H1 (cell line): ENCODE data around the gene TBKBP1. TPM values are rescaled to one million over a fixed set of nuclear protein-coding genes. Genes with fewer than 3 reads are reported as not detected.

Experiments used
- CTCF ChIA-PET: fragments of 300-600 bp; sonication (Branson Sonifier 250); formaldehyde crosslinking; loops from one replicate; lab custom pipeline; 2021; ENCODE audit not compliant: partially characterized antibody; lab: Charles Lee
- POLR2A ChIA-PET: fragments of 300-600 bp; sonication (Branson Sonifier 250); formaldehyde crosslinking; loops from one replicate; lab custom pipeline; 2021; ENCODE audit warnings: inconsistent platforms; ENCODE audit not compliant: partially characterized antibody; lab: Charles Lee
- DNase-seq, 2 experiments: peaks; one replicate each; pipeline versions ENCODE4 v3.0.0 to v3.0.0-alpha.2; 2010 to 2022; ENCODE audit warnings: low spot score in 2 of 2, low read depth in 1 of 2, mixed read lengths in 1 of 2
- FAIRE-seq: peaks from 2 replicates; lab custom pipeline; 2011; peaks lifted over from hg19 to GRCh38; lab: Jason Lieb, UNC
- H2AFZ ChIP-seq: 2 replicates; pipeline ENCODE4 v1.8.1; 2012; ENCODE audit warnings: low read length, inconsistent platforms
- H2AK5ac ChIP-seq: 2 replicates; pipeline ENCODE4 v1.6.1; 2013; ENCODE audit warnings: low read depth, low read length
- H2BK120ac ChIP-seq: replicated peaks from 2 replicates; pipeline ENCODE3; 2013; ENCODE audit warnings: low read depth, low read length, inconsistent platforms
- H2BK12ac ChIP-seq: 2 replicates; pipeline ENCODE4 v1.6.1; 2013; ENCODE audit warnings: low read depth, low read length
- H2BK15ac ChIP-seq: 2 replicates; pipeline ENCODE4 v1.6.1; 2013; ENCODE audit warnings: low read length
- H2BK20ac ChIP-seq: 2 replicates; pipeline ENCODE4 v1.6.1; 2013; ENCODE audit warnings: low read length
- H2BK5ac ChIP-seq: 2 replicates; pipeline ENCODE4 v1.6.1; 2013; ENCODE audit warnings: low read depth, low read length
- H3K14ac ChIP-seq: 2 replicates; pipeline ENCODE4 v1.6.1; 2013; ENCODE audit warnings: inconsistent platforms; ENCODE audit not compliant: insufficient read length
- H3K18ac ChIP-seq: 2 replicates; pipeline ENCODE4 v1.6.1; 2013; ENCODE audit warnings: low read length; ENCODE audit errors: extremely low read depth
- H3K23ac ChIP-seq: 2 replicates; pipeline ENCODE4 v1.6.1; 2013; ENCODE audit warnings: inconsistent platforms; ENCODE audit not compliant: insufficient read length
- H3K23me2 ChIP-seq: 2 replicates; pipeline ENCODE4 v1.6.1; 2013; ENCODE audit warnings: low read depth, low read length
- H3K27ac ChIP-seq: 2 replicates; pipeline ENCODE4 v1.6.1; 2011; ENCODE audit warnings: low read depth, low read length, inconsistent platforms
- H3K27me3 ChIP-seq, 4 experiments: replicated peaks in 1 of 4; 1 replicate in 1 of 4; 2 replicates in 3 of 4; pipeline versions ENCODE4 v1.6.1 to v1.8.1; 2011 to 2013; ENCODE audit warnings: low read length in 3 of 4, mild to moderate bottlenecking in 3 of 4, inconsistent platforms in 2 of 4, mixed read lengths in 2 of 4, moderate library complexity in 1 of 4; ENCODE audit not compliant: control insufficient read depth in 3 of 4, insufficient read depth in 3 of 4; ENCODE audit errors: extremely low read depth in 1 of 4
- H3K36me3 ChIP-seq, 4 experiments: 2 replicates each; pipeline versions ENCODE4 v1.6.1 to v1.8.1; 2011 to 2013; ENCODE audit warnings: mild to moderate bottlenecking in 4 of 4, low read length in 3 of 4, moderate library complexity in 2 of 4, control low read depth in 1 of 4, inconsistent platforms in 1 of 4; ENCODE audit not compliant: insufficient read depth in 4 of 4, control insufficient read depth in 2 of 4
- H3K4ac ChIP-seq: replicated peaks from 2 replicates; pipeline ENCODE3; 2013; ENCODE audit warnings: low read length, low read depth, mixed read lengths, inconsistent platforms; ENCODE audit not compliant: insufficient read length
- H3K4me1 ChIP-seq, 4 experiments: replicated peaks in 1 of 4; 1 replicate in 1 of 4; 2 replicates in 3 of 4; pipeline versions ENCODE4 v1.6.1 to v1.8.1; 2011 to 2013; ENCODE audit warnings: low read length in 3 of 4, inconsistent platforms in 2 of 4, mixed read lengths in 1 of 4; ENCODE audit not compliant: insufficient read depth in 4 of 4, control insufficient read depth in 3 of 4
- H3K4me2 ChIP-seq, 2 experiments: 2 replicates each; pipeline versions ENCODE4 v1.6.1 to v1.8.1; 2011 to 2013; ENCODE audit warnings: low read depth in 2 of 2, low read length in 2 of 2, control low read depth in 1 of 2, inconsistent platforms in 1 of 2, mild to moderate bottlenecking in 1 of 2; ENCODE audit not compliant: insufficient read depth in 1 of 2
- H3K4me3 ChIP-seq, 4 experiments: fragments of 200-600, 300-600 bp in 1 of 4; sonication (generic), shearing (Covaris generic), sonication (Bioruptor Twin) in 1 of 4; 2 replicates each; pipeline versions ENCODE4 v1.5.1 to v1.8.1; 2011 to 2016; ENCODE audit warnings: low read length in 4 of 4, low read depth in 3 of 4, control low read depth in 2 of 4, inconsistent platforms in 2 of 4, mild to moderate bottlenecking in 2 of 4, mixed read lengths in 1 of 4, moderate library complexity in 1 of 4; ENCODE audit not compliant: insufficient read depth in 2 of 4; ENCODE audit errors: extremely low read depth in 1 of 4
- H3K56ac ChIP-seq: replicated peaks from 2 replicates; pipeline ENCODE3; 2013; ENCODE audit warnings: low read depth, mild to moderate bottlenecking, mixed read lengths, low read length, inconsistent platforms; ENCODE audit not compliant: insufficient read length
- H3K79me1 ChIP-seq: 2 replicates; pipeline ENCODE4 v1.6.1; 2013; ENCODE audit warnings: low read depth, low read length, control low read depth
- H3K79me2 ChIP-seq, 2 experiments: 2 replicates each; pipeline versions ENCODE4 v1.6.1 to v1.8.1; 2012 to 2013; ENCODE audit warnings: low read length in 2 of 2, mild to moderate bottlenecking in 2 of 2, inconsistent platforms in 1 of 2; ENCODE audit not compliant: insufficient read depth in 2 of 2, control insufficient read depth in 1 of 2
- H3K9ac ChIP-seq, 4 experiments: replicated peaks in 1 of 4; 1 replicate in 1 of 4; 2 replicates in 3 of 4; pipeline versions ENCODE4 v1.6.1 to v1.8.1; 2011 to 2013; ENCODE audit warnings: low read depth in 3 of 4, low read length in 3 of 4, control low read depth in 2 of 4, mild to moderate bottlenecking in 2 of 4, moderate library complexity in 2 of 4, inconsistent platforms in 1 of 4; ENCODE audit errors: extremely low read depth in 1 of 4
- H3K9me3 ChIP-seq, 2 experiments: 2 replicates each; pipeline versions ENCODE4 v1.6.1 to v1.8.1; 2012 to 2013; ENCODE audit warnings: mild to moderate bottlenecking in 2 of 2, moderate library complexity in 2 of 2, control low read depth in 1 of 2, inconsistent platforms in 1 of 2, low read depth in 1 of 2, low read length in 1 of 2, mixed read lengths in 1 of 2; ENCODE audit not compliant: insufficient read depth in 2 of 2
- H4K20me1 ChIP-seq, 2 experiments: replicated peaks in 1 of 2; 2 replicates each; pipeline versions ENCODE3 to v1.8.1; 2011 to 2013; ENCODE audit warnings: inconsistent platforms in 2 of 2, low read length in 2 of 2, mild to moderate bottlenecking in 1 of 2; ENCODE audit not compliant: insufficient read depth in 2 of 2, control insufficient read depth in 1 of 2
- H4K5ac ChIP-seq: 2 replicates; pipeline ENCODE4 v1.6.1; 2013; ENCODE audit warnings: low read length, low read depth, mixed read lengths, inconsistent platforms; ENCODE audit not compliant: insufficient read length
- H4K8ac ChIP-seq: 2 replicates; pipeline ENCODE4 v1.8.0; 2013; ENCODE audit warnings: mild to moderate bottlenecking, moderate library complexity, low read length, inconsistent platforms; ENCODE audit not compliant: insufficient read depth; ENCODE audit errors: extremely low read depth
- H4K91ac ChIP-seq: replicated peaks from 2 replicates; pipeline ENCODE3; 2013; ENCODE audit warnings: low read length, mixed read lengths, inconsistent platforms; ENCODE audit not compliant: insufficient read length
- BCL11A ChIP-seq, 2 experiments: IDR thresholded peaks; one replicate each; pipeline ENCODE4 v1.6.1; 2011; ENCODE audit warnings: low read depth in 2 of 2, low read length in 2 of 2, mild to moderate bottlenecking in 2 of 2
- CEBPB ChIP-seq: IDR thresholded peaks from 2 replicates; pipeline ENCODE4 v1.6.1; 2012; ENCODE audit warnings: low read depth, low read length
- CTBP2 ChIP-seq: IDR thresholded peaks from 2 replicates; pipeline ENCODE4 v1.7.0; 2011; ENCODE audit warnings: borderline replicate concordance, mild to moderate bottlenecking, moderate library complexity, mixed read lengths, low read length; ENCODE audit not compliant: insufficient read depth, insufficient read length
- EGR1 ChIP-seq: IDR thresholded peaks from 2 replicates; pipeline ENCODE4 v1.6.1; 2011; ENCODE audit warnings: low read depth, low read length, borderline replicate concordance
- GTF2F1 ChIP-seq: IDR thresholded peaks from 2 replicates; pipeline ENCODE4 v1.6.1; 2012; ENCODE audit warnings: low read depth, low read length, improper control_type of control experiment, borderline replicate concordance
- JUN ChIP-seq: IDR thresholded peaks from 2 replicates; pipeline ENCODE4 v1.6.1; 2011; ENCODE audit warnings: low read depth, mild to moderate bottlenecking, improper control_type of control experiment, low read length
- RBBP5 ChIP-seq: IDR thresholded peaks from 2 replicates; pipeline ENCODE4 v1.7.1; 2012; ENCODE audit warnings: low read depth, mild to moderate bottlenecking, inconsistent platforms, low read length, moderate library complexity, borderline replicate concordance
- RFX5 ChIP-seq: IDR thresholded peaks from 2 replicates; pipeline ENCODE4 v1.6.1; 2011; ENCODE audit warnings: low read depth, low read length, improper control_type of control experiment, borderline replicate concordance
- SIX5 ChIP-seq: IDR thresholded peaks from 2 replicates; pipeline ENCODE4 v1.6.1; 2011; ENCODE audit warnings: mild to moderate bottlenecking, low read depth, low read length
- TAF1 ChIP-seq: IDR thresholded peaks from 2 replicates; pipeline ENCODE4 v1.6.1; 2011; ENCODE audit warnings: mild to moderate bottlenecking, low read depth, low read length
- TEAD4 ChIP-seq: IDR thresholded peaks from 2 replicates; pipeline ENCODE4 v1.6.1; 2012; ENCODE audit warnings: low read depth, low read length, inconsistent platforms, mixed read lengths
- WGBS, 2 experiments: shearing (Covaris generic) in 1 of 2; methylation state at CpG; one replicate each; pipeline versions ENCODE4 v1.1.6 to v1.1.7; 2013 to 2015; ENCODE audit warnings: low lambda C conversion rate in 2 of 2, mixed read lengths in 2 of 2, inconsistent platforms in 1 of 2, low coverage in 1 of 2, missing lambda C conversion rate in 1 of 2; ENCODE audit not compliant: insufficient replicate concordance in 2 of 2, insufficient coverage in 1 of 2, insufficient read length in 1 of 2; ENCODE audit errors: extremely low coverage in 1 of 2, missing lambda C conversion rate in 1 of 2; 5-methylcytosine and 5-hydroxymethylcytosine counted together
- polyA plus RNA-seq, 7 experiments: library from polyadenylated mRNA; depleted of rRNA in 3 of 7; stranded (reverse) in 5 of 7; unstranded in 2 of 7; fragments of >200 nt in 5 of 7; fragments of 200-250 nt in 2 of 7; gene quantifications; 1 replicate in 5 of 7; 2 replicates in 1 of 7; 4 replicates in 1 of 7; pipeline versions ENCODE4 v1.2.1 to v1.2.3, GENCODE V29; 2011 to 2013; ENCODE audit warnings: missing spikeins in 2 of 7, mixed read lengths in 2 of 7
- total RNA-seq: library from RNA; stranded (reverse); fragmentation: NEBNext Ultra II Directional; extraction: Animal tissue kit (Norgen Biotek cat#: 25700); gene quantifications from 2 replicates; pipeline ENCODE4 v1.2.1, GENCODE V29; 2021
- TF ChIP-seq, protein P1 (sequence below), 3 experiments: IDR thresholded peaks; 1 replicate in 2 of 3; 2 replicates in 1 of 3; pipeline versions ENCODE4 v1.5.1 to v1.6.1; 2011; ENCODE audit warnings: low read length in 3 of 3, mild to moderate bottlenecking in 3 of 3, inconsistent platforms in 2 of 3, low read depth in 1 of 3, moderate library complexity in 1 of 3; ENCODE audit not compliant: insufficient read depth in 1 of 3; ENCODE audit errors: control extremely low read depth in 1 of 3

Gene TBKBP1
- total and polyA plus RNA-seq, 2 of the 8 experiments (the other 6 are each of a cell fraction or from before 2014, with no cell fraction given), result 6.3 to 15.1 TPM

DNA sequence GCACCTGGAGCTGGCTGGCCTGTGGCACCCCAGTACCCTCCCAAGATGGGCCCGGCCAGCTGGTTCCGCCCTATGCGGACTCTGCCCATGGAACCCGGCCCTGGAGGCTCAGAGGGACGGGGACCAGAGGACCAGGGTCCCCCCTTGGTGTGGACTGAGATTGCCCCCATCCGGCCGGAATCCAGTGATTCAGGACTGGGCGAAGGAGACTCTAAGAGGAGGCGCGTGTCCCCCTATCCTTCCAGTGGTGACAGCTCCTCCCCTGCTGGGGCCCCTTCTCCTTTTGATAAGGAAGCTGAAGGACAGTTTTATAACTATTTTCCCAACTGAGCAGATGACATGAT, 51.0 kb downstream of the TBKBP1 start:
- H3K4me1 ChIP-seq, result peaks cover 0 to 5% (median 2%) of the 10 kb centered on the region in 4 experiments; a peak in 2 of 7 replicates
- H4K8ac ChIP-seq, result no peak overlapping the region
- no peak overlapping the region for H3K14ac ChIP-seq
- DNase-seq (no peak), FAIRE-seq (no peak)
- no peak overlapping the region for H3K9ac ChIP-seq
- POLR2A ChIA-PET, result interaction anchor here (0.6 to 1.4 kb wide), 3 partner anchors 36 to 401 kb away, joined by 3 read pairs; no protein-coding TSS in a partner anchor
- no peak overlapping the region for H2BK120ac ChIP-seq
- no peaks in the 10 kb centered on the region for H3K9me3 ChIP-seq
- no peak overlapping the region for H2BK15ac ChIP-seq
- no peak overlapping the region for H3K27ac ChIP-seq
- no peaks in the 10 kb centered on the region for H3K79me2 ChIP-seq
- peaks cover 0 to 5% of the 10 kb centered on the region in 2 experiments for H4K20me1 ChIP-seq
- H4K91ac ChIP-seq, result no peak overlapping the region
- no peak overlapping the region for H2BK12ac ChIP-seq
- H3K4me3 ChIP-seq, result no peak overlapping the region
- no peaks in the 10 kb centered on the region for H3K23me2 ChIP-seq
- no peak overlapping the region for H2BK20ac ChIP-seq
- no peak overlapping the region for H2BK5ac ChIP-seq
- no peak overlapping the region for H3K4ac ChIP-seq
- no peaks in the 10 kb centered on the region for H3K79me1 ChIP-seq
- H3K18ac ChIP-seq, result no peak overlapping the region
- H2AFZ ChIP-seq, result no peak overlapping the region
- 0 out of 7 replicates have a peak, but pooled peaks cover 0 to 2% (median 0%) of the 10 kb centered on the region in 4 experiments for H3K27me3 ChIP-seq
- no peak overlapping the region for H2AK5ac ChIP-seq
- WGBS, 2 experiments, result 76% methylated on average over 7 of the region's 10 CpGs; no CpG with 5 or more reads in 1 of the 2 experiments
- no peak overlapping the region for H4K5ac ChIP-seq
- H3K4me2 ChIP-seq, result no peak overlapping the region
- H3K23ac ChIP-seq, result no peak overlapping the region
- CTCF ChIA-PET, result interaction anchor here (0.7 to 24.7 kb wide), 12 partner anchors 9 to 103 kb away, joined by 3 to 441 read pairs (median 5); partner anchors contain the start of gene TBKBP1
- no peak overlapping the region for H3K56ac ChIP-seq
- H3K36me3 ChIP-seq, result no peaks in the 10 kb centered on the region
- TF ChIP-seq CTBP2, result no peak
- TF ChIP-seq TAF1, result no peak
- no peak for TF ChIP-seq RBBP5
- TF ChIP-seq JUN, result no peak
- no peak for TF ChIP-seq RFX5
- no peak for TF ChIP-seq EGR1
- TF ChIP-seq GTF2F1, result no peak
- TF ChIP-seq, protein P1, sequence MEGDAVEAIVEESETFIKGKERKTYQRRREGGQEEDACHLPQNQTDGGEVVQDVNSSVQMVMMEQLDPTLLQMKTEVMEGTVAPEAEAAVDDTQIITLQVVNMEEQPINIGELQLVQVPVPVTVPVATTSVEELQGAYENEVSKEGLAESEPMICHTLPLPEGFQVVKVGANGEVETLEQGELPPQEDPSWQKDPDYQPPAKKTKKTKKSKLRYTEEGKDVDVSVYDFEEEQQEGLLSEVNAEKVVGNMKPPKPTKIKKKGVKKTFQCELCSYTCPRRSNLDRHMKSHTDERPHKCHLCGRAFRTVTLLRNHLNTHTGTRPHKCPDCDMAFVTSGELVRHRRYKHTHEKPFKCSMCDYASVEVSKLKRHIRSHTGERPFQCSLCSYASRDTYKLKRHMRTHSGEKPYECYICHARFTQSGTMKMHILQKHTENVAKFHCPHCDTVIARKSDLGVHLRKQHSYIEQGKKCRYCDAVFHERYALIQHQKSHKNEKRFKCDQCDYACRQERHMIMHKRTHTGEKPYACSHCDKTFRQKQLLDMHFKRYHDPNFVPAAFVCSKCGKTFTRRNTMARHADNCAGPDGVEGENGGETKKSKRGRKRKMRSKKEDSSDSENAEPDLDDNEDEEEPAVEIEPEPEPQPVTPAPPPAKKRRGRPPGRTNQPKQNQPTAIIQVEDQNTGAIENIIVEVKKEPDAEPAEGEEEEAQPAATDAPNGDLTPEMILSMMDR (IDR thresholded peaks at IDR 0.05; ENCODE audit: control extremely low read depth in 1 of 3, insufficient read depth in 1 of 3, low read depth in 1 of 3, low read length in 3 of 3), result peak; percentile 3 to 21 (median 20); a peak in 2 of 4 replicates
- TF ChIP-seq CEBPB, result no peak
- TF ChIP-seq SIX5, result no peak
- TF ChIP-seq TEAD4, result no peak
- no peak for TF ChIP-seq BCL11A (IDR thresholded peaks at IDR 0.05; ENCODE audit: low read depth in 2 of 2, low read length in 2 of 2)
